ENCODE data around the gene IARS1.

Gene IARS1

GRCh38 chr9:92293452-92294296, at the start of gene IARS1:
Gene IARS1, minus strand, starts transcription at chr9:92293697. Its CDS starts 4,278 bp downstream, at chr9:92289419.
- Mint-ChIP-seq H3K27ac (peak within 1 kb of the TSS; percentile 99), H3K36me3 (peaks cover 88% of the 10 kb centered on the region)

GRCh38 chr9:92342825-92343488, 49.5 kb upstream of the IARS1 start:
- peaks cover 19% of the 10 kb centered on the region for H3K36me3 Mint-ChIP-seq
- peaks cover 3% of the 10 kb centered on the region for H3K9me3 Mint-ChIP-seq
- DNase-seq (ENCODE audit: low spot score in 2 of 2) (no peak), ATAC-seq (no peak)
- H3K4me1 Mint-ChIP-seq = peaks cover 7% of the 10 kb centered on the region
- no peak overlapping the region for H3K27ac Mint-ChIP-seq
- no peak overlapping the region for H3K4me3 Mint-ChIP-seq

More at GRCh38 chr9:92293452-92294296, at the start of gene IARS1:
- no peaks in the 10 kb centered on the region for H3K9me3 Mint-ChIP-seq
- peaks cover 48% of the 10 kb centered on the region for H3K4me1 Mint-ChIP-seq
- DNase-seq (ENCODE audit: low spot score in 2 of 2) (peak; percentile 98 to 99), ATAC-seq (peak; percentile 99)
- H3K4me3 Mint-ChIP-seq = peak within 1 kb of the TSS; percentile 75

- Mint-ChIP-seq H3K4me1 (peaks cover 3% of the 10 kb centered on the region), H3K27ac (no peak overlapping the region), H3K36me3 (peaks cover 25% of the 10 kb centered on the region), H3K4me3 (no peak overlapping the region), H3K9me3 (peaks cover 3% of the 10 kb centered on the region)
- ATAC-seq (no peak), DNase-seq (ENCODE audit: low spot score in 2 of 2) (no peak)
Observed at GRCh38 chr9:92341578-92341977, 48.1 kb upstream of the IARS1 start.

GRCh38 chr9:92333282-92333634, 39.8 kb upstream of the IARS1 start:
- DNase-seq (ENCODE audit: low spot score in 2 of 2) (no peak), ATAC-seq (no peak)
- Mint-ChIP-seq H3K4me1 (no peaks in the 10 kb centered on the region), H3K4me3 (no peak overlapping the region), H3K27ac (no peak overlapping the region), H3K36me3 (peaks cover 28% of the 10 kb centered on the region), H3K9me3 (no peaks in the 10 kb centered on the region)

- H3K27ac Mint-ChIP-seq = no peak overlapping the region
- DNase-seq (ENCODE audit: low spot score in 2 of 2) = no peak
- no peak overlapping the region for H3K4me3 Mint-ChIP-seq
- no peaks in the 10 kb centered on the region for H3K9me3 Mint-ChIP-seq
- ATAC-seq = no peak
- H3K4me1 Mint-ChIP-seq = no peaks in the 10 kb centered on the region
- H3K36me3 Mint-ChIP-seq = peaks cover 22% of the 10 kb centered on the region
Observed at GRCh38 chr9:92332577-92333281, 39.2 kb upstream of the IARS1 start.

- peaks cover 39% of the 10 kb centered on the region for H3K36me3 Mint-ChIP-seq
- H3K4me3 Mint-ChIP-seq = no peak overlapping the region
- H3K27ac Mint-ChIP-seq = no peak overlapping the region
- peaks cover 28% of the 10 kb centered on the region for H3K4me1 Mint-ChIP-seq
- no peaks in the 10 kb centered on the region for H3K9me3 Mint-ChIP-seq
- ATAC-seq (no peak), DNase-seq (ENCODE audit: low spot score in 2 of 2) (no peak)
Observed at GRCh38 chr9:92328225-92328624, 34.7 kb upstream of the IARS1 start.

GRCh38 chr9:92327283-92327850, 33.9 kb upstream of the IARS1 start:
- Mint-ChIP-seq H3K4me3 (peak overlapping the region; percentile 95), H3K36me3 (peaks cover 41% of the 10 kb centered on the region), H3K9me3 (no peaks in the 10 kb centered on the region), H3K4me1 (peaks cover 28% of the 10 kb centered on the region), H3K27ac (peak overlapping the region; percentile 100)
- ATAC-seq (no peak), DNase-seq (ENCODE audit: low spot score in 2 of 2) (no peak)

GRCh38 chr9:92325991-92326500, 32.5 kb upstream of the IARS1 start:
- peak overlapping the region; percentile 95 for H3K4me3 Mint-ChIP-seq
- DNase-seq (ENCODE audit: low spot score in 2 of 2) = no peak
- peaks cover 43% of the 10 kb centered on the region for H3K36me3 Mint-ChIP-seq
- H3K27ac Mint-ChIP-seq = peak overlapping the region; percentile 100
- ATAC-seq = peak; percentile 1
- H3K4me1 Mint-ChIP-seq = peaks cover 28% of the 10 kb centered on the region
- H3K9me3 Mint-ChIP-seq = no peaks in the 10 kb centered on the region

GRCh38 chr9:92325269-92325990, 31.9 kb upstream of the IARS1 start, which contains the start of the genes CENPP and NOL8:
Gene CENPP, plus strand, starts transcription at chr9:92325953.
Gene NOL8, minus strand, starts transcription at chr9:92325350. Its CDS starts 1,189 bp downstream, at chr9:92324161.
- H3K4me1 Mint-ChIP-seq = peaks cover 28% of the 10 kb centered on the region
- peak; percentile 73 to 92 for DNase-seq (ENCODE audit: low spot score in 2 of 2)
- H3K27ac Mint-ChIP-seq = peak within 1 kb of the TSS; percentile 100
- peak; percentile 97 for ATAC-seq
- peaks cover 50% of the 10 kb centered on the region for H3K36me3 Mint-ChIP-seq
- no peaks in the 10 kb centered on the region for H3K9me3 Mint-ChIP-seq
- peak within 1 kb of the TSS; percentile 95 for H3K4me3 Mint-ChIP-seq

GRCh38 chr9:92324889-92325268, 31.4 kb upstream of the IARS1 start:
- peaks cover 55% of the 10 kb centered on the region for H3K36me3 Mint-ChIP-seq
- peak overlapping the region; percentile 95 for H3K4me3 Mint-ChIP-seq
- H3K9me3 Mint-ChIP-seq = no peaks in the 10 kb centered on the region
- peaks cover 28% of the 10 kb centered on the region for H3K4me1 Mint-ChIP-seq
- DNase-seq (ENCODE audit: low spot score in 2 of 2) = no peak
- ATAC-seq = peak; percentile 47
- H3K27ac Mint-ChIP-seq = peak overlapping the region; percentile 100

- DNase-seq (ENCODE audit: low spot score in 2 of 2) (no peak), ATAC-seq (no peak)
- Mint-ChIP-seq H3K27ac (peak overlapping the region; percentile 100), H3K9me3 (no peaks in the 10 kb centered on the region), H3K4me3 (peak overlapping the region; percentile 95), H3K36me3 (peaks cover 60% of the 10 kb centered on the region), H3K4me1 (peaks cover 28% of the 10 kb centered on the region)
Observed at GRCh38 chr9:92324431-92324830, 30.9 kb upstream of the IARS1 start.

GRCh38 chr9:92315456-92315855, 22.0 kb upstream of the IARS1 start:
- Mint-ChIP-seq H3K27ac (peak overlapping the region; percentile 46), H3K9me3 (no peaks in the 10 kb centered on the region), H3K4me1 (peaks cover 28% of the 10 kb centered on the region), H3K36me3 (peaks cover 97% of the 10 kb centered on the region), H3K4me3 (no peak overlapping the region)
- no peak for ATAC-seq
- DNase-seq (ENCODE audit: low spot score in 2 of 2) = no peak

GRCh38 chr9:92313624-92314012, 20.1 kb upstream of the IARS1 start:
- DNase-seq (ENCODE audit: low spot score in 2 of 2) (no peak), ATAC-seq (no peak)
- Mint-ChIP-seq H3K36me3 (peaks cover 97% of the 10 kb centered on the region), H3K4me3 (no peak overlapping the region), H3K27ac (peak overlapping the region; percentile 73), H3K4me1 (peaks cover 28% of the 10 kb centered on the region), H3K9me3 (no peaks in the 10 kb centered on the region)

- Mint-ChIP-seq H3K4me1 (peaks cover 28% of the 10 kb centered on the region), H3K9me3 (no peaks in the 10 kb centered on the region), H3K27ac (peak overlapping the region; percentile 73), H3K36me3 (peaks cover 97% of the 10 kb centered on the region), H3K4me3 (no peak overlapping the region)
- no peak for ATAC-seq
- DNase-seq (ENCODE audit: low spot score in 2 of 2) = no peak
Observed at GRCh38 chr9:92312887-92313623, 19.6 kb upstream of the IARS1 start.

Data from stimulated activated effector memory CD8-positive, alpha-beta T cell treated with anti-CD3 and anti-CD28 coated beads, Interleukin-12 subunit alpha, Interleukin-12 subunit beta, amount 100 ng/mL, for 72 hours (primary cell).